ENCODE measurements around the gene ARHGEF28.
A peak's percentile ranks its signal among the peaks of the same experiment; 100 is the strongest.

Gene ARHGEF28

DNA sequence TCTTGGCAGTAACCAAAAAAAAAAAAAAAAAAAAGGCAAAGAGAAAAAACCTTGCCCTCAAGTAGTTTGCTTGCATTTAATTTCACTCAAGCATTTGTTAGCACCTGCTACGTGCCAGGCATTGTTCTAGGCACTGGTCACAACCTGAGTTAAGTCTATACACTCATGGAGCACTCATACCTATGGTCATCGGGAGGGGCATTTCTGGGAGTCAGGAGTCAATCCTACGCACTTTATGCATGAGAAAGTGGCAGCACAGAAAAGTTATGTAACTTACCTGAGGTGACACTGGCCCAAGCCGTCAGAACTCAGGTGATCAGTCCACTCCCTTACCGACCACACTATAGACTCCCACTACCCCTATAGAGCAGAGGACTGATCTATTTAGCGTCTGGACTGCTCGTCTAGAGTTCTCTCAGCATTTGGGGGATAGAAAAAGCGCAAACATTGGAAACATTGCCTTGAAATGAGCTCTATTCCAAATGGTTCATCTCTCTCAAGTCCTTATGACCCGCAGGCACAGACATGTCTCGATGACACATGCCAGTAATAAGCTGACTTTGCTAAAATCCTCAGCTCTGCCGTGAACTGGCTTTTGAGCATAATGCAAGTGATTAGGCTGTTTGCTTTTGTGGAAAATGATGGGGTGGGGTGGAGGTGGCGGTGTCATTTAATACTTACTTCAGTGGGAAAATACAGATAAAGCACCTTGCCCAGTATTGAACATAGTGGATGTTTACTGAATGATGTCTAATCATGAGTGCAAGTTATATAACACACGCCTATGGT lies 160.2 kb downstream of the ARHGEF28 start:
- Mint-ChIP-seq H3K4me1 (no peaks in the 10 kb centered on the region), H3K27ac (no peak overlapping the region), H3K9me3 (no peaks in the 10 kb centered on the region), H3K4me3 (no peak overlapping the region), H3K27me3 (peaks cover 9% of the 10 kb centered on the region)
- DNase-seq (no peak), ATAC-seq (no peak)

DNA sequence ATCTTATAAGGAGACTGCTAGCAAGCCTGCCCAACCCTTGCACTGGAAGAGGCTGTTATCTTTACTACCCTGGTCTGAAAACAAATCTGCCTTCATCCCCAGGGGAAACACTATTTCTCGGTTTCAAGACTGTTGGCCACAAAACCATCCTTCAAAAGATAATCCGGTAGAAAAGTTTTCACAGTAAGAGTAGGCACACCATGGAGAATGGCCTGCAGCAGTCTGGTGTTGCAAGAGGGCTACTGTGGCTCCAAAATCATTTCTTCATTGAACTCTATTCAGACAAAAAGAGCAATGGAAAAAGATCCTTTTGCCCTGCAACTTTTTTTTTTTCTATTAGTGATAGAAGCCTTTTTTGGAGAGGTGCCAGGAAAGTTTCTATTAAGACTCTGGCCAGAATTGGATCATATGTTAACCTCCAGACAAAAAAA lies 163.9 kb downstream of the ARHGEF28 start:
- H3K9me3 Mint-ChIP-seq = no peaks in the 10 kb centered on the region
- H3K27me3 Mint-ChIP-seq = peaks cover 24% of the 10 kb centered on the region
- H3K4me3 Mint-ChIP-seq = no peak overlapping the region
- ATAC-seq = no peak
- H3K4me1 Mint-ChIP-seq = no peaks in the 10 kb centered on the region
- DNase-seq = no peak
- H3K27ac Mint-ChIP-seq = no peak overlapping the region

- Mint-ChIP-seq H3K27ac (no peak overlapping the region), H3K9me3 (no peaks in the 10 kb centered on the region), H3K4me3 (no peak overlapping the region), H3K4me1 (peaks cover 6% of the 10 kb centered on the region), H3K27me3 (peaks cover 30% of the 10 kb centered on the region)
- DNase-seq (no peak), ATAC-seq (peak; percentile 12)
These were observed 165.4 kb downstream of the ARHGEF28 start for GRCh38 chr5:73791389-73791788.

DNA sequence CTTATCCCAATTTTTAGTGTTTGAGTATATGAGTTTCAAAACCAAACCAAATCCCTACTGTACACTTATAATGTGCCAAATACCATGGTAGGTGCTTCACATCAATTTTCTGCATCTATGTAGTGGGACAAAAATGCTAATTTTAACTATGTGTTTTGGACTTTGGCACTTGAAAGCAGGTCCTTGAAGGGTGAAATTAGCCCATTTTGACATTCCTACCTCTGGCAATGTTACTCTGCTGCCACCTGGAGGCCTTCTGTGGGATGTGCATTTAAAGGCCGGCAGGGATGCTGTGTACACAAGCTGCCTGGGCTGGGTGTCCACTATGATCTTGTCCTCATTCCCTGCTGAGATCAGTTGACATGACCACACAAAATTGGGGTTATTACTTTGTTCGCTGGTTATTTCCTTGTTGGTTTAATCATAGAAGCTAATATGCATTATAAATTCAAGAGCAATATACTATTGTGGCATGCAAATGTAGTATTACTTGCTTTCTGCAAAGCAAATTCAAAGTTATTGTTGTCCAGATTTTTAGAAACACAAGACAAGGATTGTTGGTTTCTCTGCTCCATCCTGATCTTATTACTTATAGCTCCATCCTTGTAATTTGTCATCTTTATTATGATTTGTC lies 166.8 kb downstream of the ARHGEF28 start:
- H3K27ac Mint-ChIP-seq = no peak overlapping the region
- peaks cover 38% of the 10 kb centered on the region for H3K27me3 Mint-ChIP-seq
- H3K4me1 Mint-ChIP-seq = peaks cover 11% of the 10 kb centered on the region
- no peak overlapping the region for H3K4me3 Mint-ChIP-seq
- ATAC-seq (peak; percentile 79), DNase-seq (peak; percentile 64 to 74)
- H3K9me3 Mint-ChIP-seq = no peaks in the 10 kb centered on the region

DNA sequence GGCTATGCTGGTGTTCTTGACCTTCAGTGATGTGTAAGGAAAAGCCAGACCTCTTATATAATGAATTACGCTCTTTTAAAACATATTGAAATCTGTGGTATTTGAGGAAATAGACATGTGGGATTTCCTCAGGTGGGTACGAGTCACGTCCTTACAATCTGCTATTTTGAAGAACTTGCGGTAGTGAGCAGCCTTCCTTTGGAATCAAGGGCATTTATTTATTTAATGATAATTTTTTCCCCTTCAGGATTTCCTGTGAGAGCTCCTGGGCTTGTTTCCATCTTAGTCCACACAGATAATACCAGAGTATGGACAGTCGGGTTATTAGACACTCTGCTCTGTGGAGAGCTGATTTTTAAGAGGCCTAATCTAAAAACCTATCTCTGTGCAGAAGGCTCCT lies 167.9 kb downstream of the ARHGEF28 start:
- no peak for ATAC-seq
- no peaks in the 10 kb centered on the region for H3K9me3 Mint-ChIP-seq
- DNase-seq = no peak
- H3K27ac Mint-ChIP-seq = no peak overlapping the region
- H3K4me1 Mint-ChIP-seq = peaks cover 11% of the 10 kb centered on the region
- H3K4me3 Mint-ChIP-seq = no peak overlapping the region
- peaks cover 48% of the 10 kb centered on the region for H3K27me3 Mint-ChIP-seq

DNA sequence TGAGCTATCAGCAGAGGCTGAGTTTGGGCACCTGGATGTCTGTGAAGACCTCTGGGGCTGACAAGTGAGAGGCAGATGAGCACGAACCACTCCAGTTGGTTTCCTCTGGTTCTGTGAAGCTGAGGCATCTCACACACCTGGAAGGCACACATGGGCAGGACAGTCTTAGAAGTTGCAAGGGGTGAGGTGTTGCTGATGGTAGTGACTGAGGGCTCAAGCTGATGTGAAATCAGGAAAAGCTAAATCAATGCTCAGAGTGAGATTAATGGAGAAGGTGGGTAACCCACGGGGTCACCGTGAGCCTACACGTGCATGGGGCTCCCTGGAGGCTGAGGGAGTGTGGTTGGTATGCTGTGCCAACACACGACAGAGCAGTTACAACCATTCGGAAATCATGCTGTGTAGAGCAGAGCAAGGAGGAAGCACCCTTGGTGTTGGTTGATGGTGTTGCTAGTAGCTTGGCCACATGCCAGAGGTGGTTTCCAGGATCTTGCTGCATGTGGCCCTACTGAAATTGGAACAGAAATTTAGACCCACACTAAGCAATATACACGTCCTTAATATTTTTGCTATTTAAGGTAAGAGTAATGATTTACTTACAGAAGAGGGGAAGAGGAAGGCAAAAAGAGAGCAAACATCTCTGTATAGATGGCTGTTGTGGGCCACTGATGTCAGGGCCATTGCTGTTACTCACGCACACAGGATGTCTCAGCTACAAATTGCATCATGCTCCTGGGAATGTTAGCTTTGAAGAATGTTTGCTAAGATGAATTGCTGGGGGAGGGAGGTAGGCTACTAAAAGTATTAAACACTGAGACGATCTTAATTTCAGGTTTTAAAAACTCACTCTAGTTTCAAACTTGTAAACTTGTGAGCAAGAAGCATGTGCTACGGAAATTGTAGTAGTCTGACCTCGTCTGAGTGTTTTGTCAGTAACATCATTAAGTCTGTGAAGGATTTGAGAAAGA lies 170.5 kb downstream of the ARHGEF28 start:
- H3K27me3 Mint-ChIP-seq = peaks cover 49% of the 10 kb centered on the region
- H3K9me3 Mint-ChIP-seq = no peaks in the 10 kb centered on the region
- peak overlapping the region in 1 of 2 donors; percentile 78 for H3K27ac Mint-ChIP-seq
- DNase-seq (peak; percentile 24 to 39), ATAC-seq (peak; percentile 75)
- H3K4me1 Mint-ChIP-seq = peaks cover 20% of the 10 kb centered on the region
- peak overlapping the region; percentile 13 to 52 for H3K4me3 Mint-ChIP-seq

GRCh38 chr5:73797132-73797510 lies 171.1 kb downstream of the ARHGEF28 start:
- Mint-ChIP-seq H3K27ac (peak overlapping the region in 1 of 2 donors; percentile 78), H3K4me1 (peaks cover 20% of the 10 kb centered on the region), H3K4me3 (no peak overlapping the region), H3K9me3 (no peaks in the 10 kb centered on the region), H3K27me3 (peaks cover 51% of the 10 kb centered on the region)
- DNase-seq = no peak
- ATAC-seq = no peak

DNA sequence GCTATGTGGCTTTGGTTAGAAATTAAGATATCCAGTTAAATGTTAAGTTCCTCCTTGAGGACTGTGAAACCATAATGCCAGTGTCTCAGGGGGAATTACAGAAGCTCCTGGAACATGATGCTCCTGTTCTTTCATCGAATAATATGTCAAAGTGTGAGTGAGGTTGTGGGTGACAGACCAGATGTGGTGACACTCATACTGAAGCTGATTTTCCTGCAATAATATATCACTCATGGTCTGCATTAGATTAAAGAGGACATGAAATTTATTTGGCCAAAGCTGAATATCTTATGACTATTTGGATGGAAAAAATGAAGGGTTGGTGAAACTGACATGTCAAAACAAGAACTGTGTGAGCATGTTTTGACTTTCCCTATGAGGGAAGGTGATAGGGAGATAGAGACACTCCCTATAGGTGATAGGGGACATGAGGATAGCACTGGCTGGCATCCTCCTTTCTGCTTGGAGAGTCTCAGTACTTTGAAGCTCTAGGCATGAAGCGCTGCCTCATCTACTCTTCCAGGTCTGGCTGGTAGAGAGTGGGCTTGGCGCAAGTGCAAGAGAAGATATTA lies 173.5 kb downstream of the ARHGEF28 start:
- no peaks in the 10 kb centered on the region for H3K9me3 Mint-ChIP-seq
- ATAC-seq = peak; percentile 61
- no peak overlapping the region for H3K4me3 Mint-ChIP-seq
- H3K27me3 Mint-ChIP-seq = peaks cover 49% of the 10 kb centered on the region
- no peak overlapping the region for H3K27ac Mint-ChIP-seq
- no peak for DNase-seq
- peaks cover 20% of the 10 kb centered on the region for H3K4me1 Mint-ChIP-seq

- Mint-ChIP-seq H3K27ac (no peak overlapping the region), H3K4me1 (peaks cover 11% of the 10 kb centered on the region), H3K4me3 (no peak overlapping the region), H3K9me3 (no peaks in the 10 kb centered on the region), H3K27me3 (peaks cover 40% of the 10 kb centered on the region)
- no peak for ATAC-seq
- no peak for DNase-seq
These were observed 175.7 kb downstream of the ARHGEF28 start for GRCh38 chr5:73801686-73802085.

DNA sequence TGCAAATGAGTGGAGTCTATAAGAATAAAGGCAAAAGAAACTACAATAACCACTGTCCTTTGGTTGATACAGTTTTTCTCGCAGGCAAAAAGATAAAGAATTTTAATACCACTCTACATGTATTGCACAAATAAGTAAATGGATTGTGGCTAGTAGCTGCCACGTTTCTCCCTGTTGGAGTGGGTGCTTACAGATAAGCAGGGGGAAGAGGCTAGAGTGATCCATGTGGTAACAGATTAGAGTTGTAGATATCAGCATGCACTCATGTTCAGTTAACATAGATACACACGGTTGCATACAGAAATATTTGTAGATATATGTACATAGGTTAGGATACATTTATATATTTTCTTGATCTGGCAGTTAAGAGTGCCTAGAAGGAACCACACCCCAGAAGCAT lies 179.5 kb downstream of the ARHGEF28 start:
- ATAC-seq (no peak), DNase-seq (no peak)
- H3K4me3 Mint-ChIP-seq = no peak overlapping the region
- H3K9me3 Mint-ChIP-seq = no peaks in the 10 kb centered on the region
- H3K4me1 Mint-ChIP-seq = no peaks in the 10 kb centered on the region
- peaks cover 24% of the 10 kb centered on the region for H3K27me3 Mint-ChIP-seq
- no peak overlapping the region for H3K27ac Mint-ChIP-seq

DNA sequence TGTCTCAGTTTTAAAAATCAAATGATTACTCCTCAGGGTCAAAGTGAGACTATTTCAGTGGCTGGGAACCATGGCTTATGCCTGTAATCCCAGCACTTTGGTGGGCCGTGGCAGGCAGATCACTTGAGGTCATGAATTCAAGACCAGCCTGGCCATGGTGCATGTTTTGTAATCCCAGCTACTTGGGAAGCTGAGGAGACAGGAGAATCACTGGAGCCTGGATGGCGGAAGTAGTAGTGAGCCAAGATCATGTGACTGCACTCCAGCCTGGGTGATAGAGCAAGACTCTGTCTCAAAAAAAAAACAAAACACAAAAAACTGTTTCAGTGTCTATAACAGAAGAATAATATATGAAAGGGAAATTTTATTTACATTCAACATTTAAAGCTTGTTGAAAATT lies 182.9 kb downstream of the ARHGEF28 start:
- Mint-ChIP-seq H3K27me3 (peaks cover 24% of the 10 kb centered on the region), H3K4me1 (no peaks in the 10 kb centered on the region), H3K4me3 (no peak overlapping the region), H3K9me3 (no peaks in the 10 kb centered on the region), H3K27ac (no peak overlapping the region)
- ATAC-seq (no peak), DNase-seq (no peak)

DNA sequence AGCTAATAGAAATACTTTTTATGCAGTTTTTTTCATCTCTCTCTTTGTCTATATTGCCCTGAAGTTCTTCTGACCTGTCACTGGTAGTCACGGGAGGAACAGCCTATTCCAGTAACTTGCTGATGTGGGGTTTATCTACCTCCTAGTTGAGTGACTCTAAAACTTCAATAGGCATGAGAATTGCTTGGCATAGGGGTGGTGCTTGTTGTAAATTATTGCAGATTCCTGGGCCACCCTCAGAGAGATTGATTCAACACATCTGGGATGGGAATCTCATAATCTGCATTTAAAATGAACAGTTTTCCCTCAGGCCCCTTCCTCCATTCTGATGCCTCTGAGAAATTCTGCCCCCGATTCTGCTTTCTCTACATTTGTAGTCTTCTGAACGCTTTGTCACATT lies 184.4 kb downstream of the ARHGEF28 start:
- no peaks in the 10 kb centered on the region for H3K4me1 Mint-ChIP-seq
- peak overlapping the region in 1 of 2 donors; percentile 82 for H3K27ac Mint-ChIP-seq
- ATAC-seq (no peak), DNase-seq (no peak)
- no peaks in the 10 kb centered on the region for H3K9me3 Mint-ChIP-seq
- peaks cover 28% of the 10 kb centered on the region for H3K27me3 Mint-ChIP-seq
- H3K4me3 Mint-ChIP-seq = no peak overlapping the region

DNA sequence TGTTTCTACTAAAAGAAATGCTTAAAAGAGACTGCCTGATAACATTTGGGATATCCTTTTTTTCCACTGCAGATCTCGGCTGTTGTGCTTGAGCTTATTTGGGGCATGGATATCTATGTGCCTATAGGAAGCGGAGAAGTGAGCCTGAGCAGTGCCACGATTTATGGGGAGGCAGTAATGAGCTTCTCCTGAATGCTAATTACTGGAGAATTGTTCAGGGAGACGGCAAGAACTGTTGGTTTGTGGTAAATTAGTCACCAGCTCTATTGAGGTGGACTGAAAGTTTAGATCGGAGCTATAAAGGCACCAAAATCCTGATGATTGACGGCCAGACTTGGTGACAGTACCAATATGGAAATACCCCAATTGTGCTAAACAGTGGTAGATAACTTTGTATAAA lies 186.5 kb downstream of the ARHGEF28 start:
- DNase-seq (no peak), ATAC-seq (no peak)
- H3K27ac Mint-ChIP-seq = no peak overlapping the region
- no peak overlapping the region for H3K4me3 Mint-ChIP-seq
- H3K27me3 Mint-ChIP-seq = peaks cover 32% of the 10 kb centered on the region
- no peaks in the 10 kb centered on the region for H3K4me1 Mint-ChIP-seq
- H3K9me3 Mint-ChIP-seq = no peaks in the 10 kb centered on the region

- H3K4me3 Mint-ChIP-seq = no peak overlapping the region
- no peaks in the 10 kb centered on the region for H3K4me1 Mint-ChIP-seq
- ATAC-seq = no peak
- no peaks in the 10 kb centered on the region for H3K9me3 Mint-ChIP-seq
- no peak for DNase-seq
- no peak overlapping the region for H3K27ac Mint-ChIP-seq
- peaks cover 32% of the 10 kb centered on the region for H3K27me3 Mint-ChIP-seq
These were observed 187.1 kb downstream of the ARHGEF28 start for GRCh38 chr5:73812962-73813588.

- Mint-ChIP-seq H3K9me3 (no peaks in the 10 kb centered on the region), H3K4me3 (no peak overlapping the region), H3K27me3 (peaks cover 32% of the 10 kb centered on the region), H3K27ac (no peak overlapping the region), H3K4me1 (no peaks in the 10 kb centered on the region)
- DNase-seq = no peak
- no peak for ATAC-seq
These were observed 188.3 kb downstream of the ARHGEF28 start for GRCh38 chr5:73814233-73814846.

All from stimulated activated naive CD8-positive, alpha-beta T cell treated with anti-CD3 and anti-CD28 coated beads, Interleukin-15, amount 100 ng/mL, for 72 hours (primary cell).